Measurements from ENCODE around the gene CASK.

GRCh38 chrX:41921492-41922430 is 1.6 kb downstream of the CASK start:
- TF ChIP-seq POLR2A (IDR thresholded peaks at IDR 0.05): no peak
- TF ChIP-seq, protein P1, sequence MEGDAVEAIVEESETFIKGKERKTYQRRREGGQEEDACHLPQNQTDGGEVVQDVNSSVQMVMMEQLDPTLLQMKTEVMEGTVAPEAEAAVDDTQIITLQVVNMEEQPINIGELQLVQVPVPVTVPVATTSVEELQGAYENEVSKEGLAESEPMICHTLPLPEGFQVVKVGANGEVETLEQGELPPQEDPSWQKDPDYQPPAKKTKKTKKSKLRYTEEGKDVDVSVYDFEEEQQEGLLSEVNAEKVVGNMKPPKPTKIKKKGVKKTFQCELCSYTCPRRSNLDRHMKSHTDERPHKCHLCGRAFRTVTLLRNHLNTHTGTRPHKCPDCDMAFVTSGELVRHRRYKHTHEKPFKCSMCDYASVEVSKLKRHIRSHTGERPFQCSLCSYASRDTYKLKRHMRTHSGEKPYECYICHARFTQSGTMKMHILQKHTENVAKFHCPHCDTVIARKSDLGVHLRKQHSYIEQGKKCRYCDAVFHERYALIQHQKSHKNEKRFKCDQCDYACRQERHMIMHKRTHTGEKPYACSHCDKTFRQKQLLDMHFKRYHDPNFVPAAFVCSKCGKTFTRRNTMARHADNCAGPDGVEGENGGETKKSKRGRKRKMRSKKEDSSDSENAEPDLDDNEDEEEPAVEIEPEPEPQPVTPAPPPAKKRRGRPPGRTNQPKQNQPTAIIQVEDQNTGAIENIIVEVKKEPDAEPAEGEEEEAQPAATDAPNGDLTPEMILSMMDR (IDR thresholded peaks at IDR 0.05): no peak

All from thyroid gland (tissue), 4 donors.